ENCODE results near the gene GPHN.
"Not testable (repeated sequence)": the region's sequence is repeated elsewhere in the genome, so short reads cannot be mapped to it uniquely, and the experiment has no call there.

GPHN gene

GRCh38 chr14:66804141-66804540, 296.2 kb downstream of the GPHN start:
- Histone ChIP-seq H3K9ac (no peak overlapping the region), H3K27me3 (no peaks in the 10 kb centered on the region), H3K4me1 (no peaks in the 10 kb centered on the region), H3K36me3 (no peaks in the 10 kb centered on the region), H3K27ac (no peak overlapping the region), H3K4me2 (no peak overlapping the region), H3K9me3 (peaks cover 42% of the 10 kb centered on the region), H3K4me3 (no peak overlapping the region), H4K20me1 (no peaks in the 10 kb centered on the region)
- TF ChIP-seq Cebpa-rat (IDR thresholded peaks at IDR 0.05) = no peak

- peaks cover 25% of the 10 kb centered on the region for H3K36me3 ChIP-seq
- H3K27ac ChIP-seq = no peak overlapping the region
- no peaks in the 10 kb centered on the region for H4K20me1 ChIP-seq
- peak; percentile 79 for TF ChIP-seq Cebpa-rat (IDR thresholded peaks at IDR 0.05)
- H3K27me3 ChIP-seq = no peaks in the 10 kb centered on the region
- no peak overlapping the region for H3K4me3 ChIP-seq
- H3K4me1 ChIP-seq = no peaks in the 10 kb centered on the region
- H3K9ac ChIP-seq = no peak overlapping the region
- H3K9me3 ChIP-seq = peaks cover 36% of the 10 kb centered on the region
- no peak overlapping the region for H3K4me2 ChIP-seq
Measured at GRCh38 chr14:66813636-66814035, 305.7 kb downstream of the GPHN start.

- peaks cover 25% of the 10 kb centered on the region for H3K36me3 ChIP-seq
- no peak overlapping the region for H3K9ac ChIP-seq
- H3K27ac ChIP-seq = no peak overlapping the region
- H3K4me2 ChIP-seq = no peak overlapping the region
- no peaks in the 10 kb centered on the region for H3K27me3 ChIP-seq
- no peak overlapping the region for H3K4me3 ChIP-seq
- H3K4me1 ChIP-seq = no peaks in the 10 kb centered on the region
- H4K20me1 ChIP-seq = no peaks in the 10 kb centered on the region
- H3K9me3 ChIP-seq = peaks cover 36% of the 10 kb centered on the region
- TF ChIP-seq Cebpa-rat (IDR thresholded peaks at IDR 0.05) = no peak
Measured at GRCh38 chr14:66815687-66816086, 307.7 kb downstream of the GPHN start.

GRCh38 chr14:66824251-66824650, 316.3 kb downstream of the GPHN start:
- H3K4me3 ChIP-seq = no peak overlapping the region
- no peak for TF ChIP-seq Cebpa-rat (IDR thresholded peaks at IDR 0.05)
- no peak overlapping the region for H3K4me2 ChIP-seq
- H3K27ac ChIP-seq = no peak overlapping the region
- no peaks in the 10 kb centered on the region for H3K4me1 ChIP-seq
- no peaks in the 10 kb centered on the region for H4K20me1 ChIP-seq
- H3K27me3 ChIP-seq = no peaks in the 10 kb centered on the region
- H3K9ac ChIP-seq = no peak overlapping the region
- H3K36me3 ChIP-seq = no peaks in the 10 kb centered on the region
- H3K9me3 ChIP-seq = no peaks in the 10 kb centered on the region

- no peak for TF ChIP-seq Cebpa-rat (IDR thresholded peaks at IDR 0.05)
- no peaks in the 10 kb centered on the region for H4K20me1 ChIP-seq
- no peak overlapping the region for H3K4me2 ChIP-seq
- H3K9me3 ChIP-seq = no peaks in the 10 kb centered on the region
- no peak overlapping the region for H3K4me3 ChIP-seq
- H3K36me3 ChIP-seq = no peaks in the 10 kb centered on the region
- H3K27ac ChIP-seq = no peak overlapping the region
- H3K27me3 ChIP-seq = no peaks in the 10 kb centered on the region
- no peak overlapping the region for H3K9ac ChIP-seq
- H3K4me1 ChIP-seq = no peaks in the 10 kb centered on the region
Measured at GRCh38 chr14:66827182-66827581, 319.2 kb downstream of the GPHN start.

- Histone ChIP-seq H3K4me1 (no peaks in the 10 kb centered on the region), H3K27ac (no peak overlapping the region), H3K4me3 (no peak overlapping the region), H3K27me3 (no peaks in the 10 kb centered on the region), H3K9ac (no peak overlapping the region), H4K20me1 (no peaks in the 10 kb centered on the region), H3K9me3 (no peaks in the 10 kb centered on the region), H3K4me2 (no peak overlapping the region), H3K36me3 (no peaks in the 10 kb centered on the region)
- TF ChIP-seq Cebpa-rat (IDR thresholded peaks at IDR 0.05) = no peak
Measured at GRCh38 chr14:66831173-66831572, 323.2 kb downstream of the GPHN start.

- no peak overlapping the region for H3K9ac ChIP-seq
- no peak for TF ChIP-seq Cebpa-rat (IDR thresholded peaks at IDR 0.05)
Measured at GRCh38 chr14:66833816-66834215, 325.9 kb downstream of the GPHN start.

GRCh38 chr14:66837436-66837835, 329.5 kb downstream of the GPHN start:
- H3K27ac ChIP-seq, H3K9me3 ChIP-seq, H3K4me1 ChIP-seq, H3K4me2 ChIP-seq, H3K27me3 ChIP-seq, H3K36me3 ChIP-seq, H3K9ac ChIP-seq, H3K4me3 ChIP-seq, H4K20me1 ChIP-seq: not testable (repeated sequence)

More at GRCh38 chr14:66833816-66834215, 325.9 kb downstream of the GPHN start:
- H3K36me3 ChIP-seq = no peaks in the 10 kb centered on the region
- H4K20me1 ChIP-seq = no peaks in the 10 kb centered on the region
- H3K4me2 ChIP-seq = no peak overlapping the region
- H3K27ac ChIP-seq = no peak overlapping the region
- no peaks in the 10 kb centered on the region for H3K4me1 ChIP-seq
- no peak overlapping the region for H3K4me3 ChIP-seq
- H3K9me3 ChIP-seq = no peaks in the 10 kb centered on the region
- H3K27me3 ChIP-seq = no peaks in the 10 kb centered on the region

- Histone ChIP-seq H3K9ac (no peak overlapping the region), H4K20me1 (no peaks in the 10 kb centered on the region), H3K4me2 (no peak overlapping the region), H3K4me1 (no peaks in the 10 kb centered on the region), H3K27ac (no peak overlapping the region), H3K27me3 (no peaks in the 10 kb centered on the region), H3K36me3 (no peaks in the 10 kb centered on the region), H3K4me3 (no peak overlapping the region), H3K9me3 (no peaks in the 10 kb centered on the region)
- TF ChIP-seq Cebpa-rat (IDR thresholded peaks at IDR 0.05) = no peak
Measured at GRCh38 chr14:66842911-66843512, 335.1 kb downstream of the GPHN start.

- H3K27ac ChIP-seq = no peak overlapping the region
- H3K36me3 ChIP-seq = no peaks in the 10 kb centered on the region
- no peaks in the 10 kb centered on the region for H4K20me1 ChIP-seq
- no peak overlapping the region for H3K9ac ChIP-seq
- no peaks in the 10 kb centered on the region for H3K9me3 ChIP-seq
- H3K4me3 ChIP-seq = no peak overlapping the region
- H3K4me2 ChIP-seq = no peak overlapping the region
- no peak for TF ChIP-seq Cebpa-rat (IDR thresholded peaks at IDR 0.05)
- H3K27me3 ChIP-seq = no peaks in the 10 kb centered on the region
- H3K4me1 ChIP-seq = no peaks in the 10 kb centered on the region
Measured at GRCh38 chr14:66850258-66850888, 342.4 kb downstream of the GPHN start.

- Histone ChIP-seq H3K9me3 (no peaks in the 10 kb centered on the region), H3K27me3 (no peaks in the 10 kb centered on the region), H3K4me2 (no peak overlapping the region), H4K20me1 (no peaks in the 10 kb centered on the region), H3K27ac (no peak overlapping the region), H3K36me3 (no peaks in the 10 kb centered on the region), H3K4me3 (no peak overlapping the region), H3K4me1 (no peaks in the 10 kb centered on the region), H3K9ac (no peak overlapping the region)
- TF ChIP-seq Cebpa-rat (IDR thresholded peaks at IDR 0.05) = no peak
Measured at GRCh38 chr14:66853311-66853710, 345.4 kb downstream of the GPHN start.
